ENCODE results near the gene WIPI1. TPM values are rescaled to one million over a fixed set of nuclear protein-coding genes. Genes with fewer than 3 reads are reported as not detected.

Gene WIPI1
- total and polyA plus RNA-seq, 2 of the 13 experiments (the other 11 are each of a cell fraction or from before 2014, with no cell fraction given): 29.4 to 141 TPM

DNA sequence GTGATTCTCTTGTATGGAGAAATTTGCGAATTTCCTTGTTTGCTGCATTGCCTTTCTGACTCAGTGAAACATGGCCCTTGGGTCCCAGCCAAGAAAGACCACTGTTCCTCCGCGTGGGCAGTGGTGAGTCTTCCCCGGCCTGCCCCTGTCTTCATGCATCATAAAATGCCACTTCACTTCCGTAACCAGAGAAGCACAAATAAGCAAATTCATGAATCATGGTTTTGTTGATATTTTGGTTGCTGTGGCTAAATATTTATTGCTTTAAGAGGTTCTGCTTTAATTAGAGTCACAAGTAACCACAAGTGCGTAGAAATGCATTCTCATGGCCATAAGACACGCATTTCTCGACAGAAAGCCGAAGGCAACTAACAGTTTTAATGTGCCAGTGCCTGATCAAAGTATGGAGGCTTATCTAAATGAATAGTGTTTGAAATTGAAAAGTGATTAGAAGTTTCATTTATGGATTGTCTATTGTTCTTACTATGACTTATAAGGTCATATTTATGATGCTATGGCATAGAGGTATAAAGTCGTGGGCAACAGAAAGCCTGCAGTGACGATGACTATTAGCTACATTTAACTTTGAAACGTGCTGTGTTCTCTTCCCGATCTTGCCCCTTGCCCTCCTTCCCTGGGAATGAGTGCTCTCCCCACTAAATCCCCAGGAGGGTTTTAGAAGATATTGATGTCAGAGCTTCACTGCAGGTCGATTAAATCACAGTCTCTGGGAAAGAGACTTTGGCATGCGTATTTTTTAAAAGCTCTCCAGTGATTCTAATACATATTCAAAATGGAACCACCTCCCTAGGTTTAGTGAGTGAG, 76.0 kb downstream of the WIPI1 start:
- CTCF ChIA-PET (ENCODE audit: low intra/inter-chr PET ratio, low total read pairs): no interaction called here
- Histone ChIP-seq H3K4me3 (replicated peaks in 1 of 3; ENCODE audit: insufficient read depth in 1 of 3, low read depth in 2 of 3, low read length in 3 of 3) (no peak overlapping the region), H3K36me3 (replicated peaks in 1 of 2; ENCODE audit: control insufficient read depth in 1 of 2, insufficient read depth in 2 of 2, low read length in 2 of 2) (no peaks in the 10 kb centered on the region), H3K4me1 (ENCODE audit: insufficient read depth, low read length) (peaks cover 99% of the 10 kb centered on the region), H3K4me2 (ENCODE audit: low read depth, low read length) (no peak overlapping the region), H3K79me2 (ENCODE audit: insufficient read depth, low read length) (peaks cover 8% of the 10 kb centered on the region), H3K27me3 (ENCODE audit: control insufficient read depth in 1 of 2, insufficient read depth in 2 of 2, low read length in 2 of 2) (no peaks in the 10 kb centered on the region), H3K9ac (ENCODE audit: insufficient read depth, low read depth, low read length) (no peak overlapping the region), H3K27ac (ENCODE audit: extremely low read length, insufficient read depth, low read length) (peak overlapping the region; percentile 97), H3K9me3 (ENCODE audit: low read length) (no peaks in the 10 kb centered on the region), H2AFZ (ENCODE audit: low read length) (no peak overlapping the region), H4K20me1 (ENCODE audit: insufficient read depth, low read length) (no peaks in the 10 kb centered on the region)
- POLR2A ChIA-PET: interaction anchor here (1.1 to 3.9 kb wide), 3 partner anchors 15 to 89 kb away, joined by 3 to 41 read pairs (median 15); partner anchors contain the start of gene ARSG
- ATAC-seq (no peak), DNase-seq (ENCODE audit: low spot score) (no peak), FAIRE-seq (no peak)
- WGBS (ENCODE audit: low lambda C conversion rate): 97% methylated on average over 15 of the region's 15 CpGs
- no TSS peak for BruUV-seq (replicated peaks)
- intact Hi-C loops (cut with micrococcal nuclease; ENCODE audit: unreplicated experiment): no loop called here
- in situ Hi-C loops (cut with HindIII; ENCODE audit: extremely low pct_ligation_motif_present, low pct_unique_long_range_greater_than_20kb): no loop called here
- TF ChIP-seq ZNF720 (CRISPR knock-in tag; IDR thresholded peaks at IDR 0.05) (no peak), ZSCAN29 (CRISPR knock-in tag; conservative IDR thresholded peaks at IDR 0.05) (no peak), DMAP1 (CRISPR knock-in tag; IDR thresholded peaks at IDR 0.05) (no peak), ZBTB38 (CRISPR knock-in tag; IDR thresholded peaks at IDR 0.05) (peak; percentile 5; the same call in 1 of the 2 replicates)

GRCh38 chr17:68379692-68380677, 77.3 kb downstream of the WIPI1 start:
- no peaks in the 10 kb centered on the region for H3K27me3 ChIP-seq (ENCODE audit: control insufficient read depth in 1 of 2, insufficient read depth in 2 of 2, low read length in 2 of 2)
- DNase-seq (ENCODE audit: low spot score): peak; percentile 81
- 59% methylated on average over 11 of the region's 11 CpGs for WGBS (ENCODE audit: low lambda C conversion rate)
- H3K9ac ChIP-seq (ENCODE audit: insufficient read depth, low read depth, low read length): peak overlapping the region; percentile 93
- TSS peak; percentile 51 for BruUV-seq (replicated peaks)
- no peak overlapping the region for H2AFZ ChIP-seq (ENCODE audit: low read length)
- no peaks in the 10 kb centered on the region for H4K20me1 ChIP-seq (ENCODE audit: insufficient read depth, low read length)
- FAIRE-seq: no peak
- in situ Hi-C loops (cut with HindIII; ENCODE audit: extremely low pct_ligation_motif_present, low pct_unique_long_range_greater_than_20kb): loop anchor here (5.0 kb wide), 1 partner anchor 88 kb away; the partner anchor contains the start of genes ARSG and SLC16A6
- no peaks in the 10 kb centered on the region for H3K36me3 ChIP-seq (replicated peaks in 1 of 2; ENCODE audit: control insufficient read depth in 1 of 2, insufficient read depth in 2 of 2, low read length in 2 of 2)
- peak overlapping the region; percentile 97 for H3K27ac ChIP-seq (ENCODE audit: extremely low read length, insufficient read depth, low read length)
- peak overlapping the region; percentile 89 for H3K4me2 ChIP-seq (ENCODE audit: low read depth, low read length)
- H3K9me3 ChIP-seq (ENCODE audit: low read length): no peaks in the 10 kb centered on the region
- peaks cover 86% of the 10 kb centered on the region for H3K4me1 ChIP-seq (ENCODE audit: insufficient read depth, low read length)
- intact Hi-C loops (cut with micrococcal nuclease; ENCODE audit: unreplicated experiment): loop anchor here (2.0 kb wide), 3 partner anchors 67 to 87 kb away; partner anchors contain the start of gene WIPI1
- no peak overlapping the region for H3K4me3 ChIP-seq (replicated peaks in 1 of 3; ENCODE audit: insufficient read depth in 1 of 3, low read depth in 2 of 3, low read length in 3 of 3)
- POLR2A ChIA-PET: interaction anchor here (1.0 to 3.1 kb wide), 5 partner anchors 11 to 132 kb away, joined by 3 to 14 read pairs (median 7); partner anchors contain the start of gene AMZ2
- CTCF ChIA-PET (ENCODE audit: low intra/inter-chr PET ratio, low total read pairs): no interaction called here
- H3K79me2 ChIP-seq (ENCODE audit: insufficient read depth, low read length): peaks cover 8% of the 10 kb centered on the region
- no peak for ATAC-seq
- TF ChIP-seq CEBPB (IDR thresholded peaks at IDR 0.05; ENCODE audit: borderline replicate concordance, low read depth, low read length): no peak
- peak; percentile 15; the same call in 1 of the 2 replicates for TF ChIP-seq HDAC1 (CRISPR knock-in tag; IDR thresholded peaks at IDR 0.05)
- TF ChIP-seq TFDP1 (CRISPR knock-in tag; IDR thresholded peaks at IDR 0.05; ENCODE audit: borderline replicate concordance): peak; percentile 26; the same call in 1 of the 2 replicates
- TF ChIP-seq ZNF556 (CRISPR knock-in tag; IDR thresholded peaks at IDR 0.05; ENCODE audit: borderline replicate concordance): peak; percentile 62; the same call in 1 of the 2 replicates

All from HepG2 (cell line).